GM06990 (cell line): Measurements from ENCODE around the gene NFATC4.

Experiments used
- DNase-seq: peaks from one replicate; pipeline ENCODE4 v3.0.0-alpha.2; 2011; ENCODE audit not compliant: insufficient read length; ENCODE audit errors: extremely low read depth
- H3K27me3 ChIP-seq: replicated peaks from 2 replicates; pipeline ENCODE4 v1.6.0; 2011; ENCODE audit warnings: low read length; ENCODE audit not compliant: control insufficient read depth, insufficient read depth
- H3K36me3 ChIP-seq: 2 replicates; pipeline ENCODE4 v1.5.1; 2011; ENCODE audit warnings: low read length; ENCODE audit not compliant: control insufficient read depth, insufficient read depth
- H3K4me3 ChIP-seq: replicated peaks from 2 replicates; pipeline ENCODE4 v1.5.1; 2011; ENCODE audit warnings: low read depth, mild to moderate bottlenecking, control low read depth, low read length
- TF ChIP-seq, protein P1 (sequence below): IDR thresholded peaks from 2 replicates; pipeline ENCODE4 v1.5.1; 2011; ENCODE audit warnings: low read length, control low read depth, mild to moderate bottlenecking, inconsistent platforms; ENCODE audit not compliant: insufficient read depth, poor library complexity, severe bottlenecking

NFATC4 gene

DNA sequence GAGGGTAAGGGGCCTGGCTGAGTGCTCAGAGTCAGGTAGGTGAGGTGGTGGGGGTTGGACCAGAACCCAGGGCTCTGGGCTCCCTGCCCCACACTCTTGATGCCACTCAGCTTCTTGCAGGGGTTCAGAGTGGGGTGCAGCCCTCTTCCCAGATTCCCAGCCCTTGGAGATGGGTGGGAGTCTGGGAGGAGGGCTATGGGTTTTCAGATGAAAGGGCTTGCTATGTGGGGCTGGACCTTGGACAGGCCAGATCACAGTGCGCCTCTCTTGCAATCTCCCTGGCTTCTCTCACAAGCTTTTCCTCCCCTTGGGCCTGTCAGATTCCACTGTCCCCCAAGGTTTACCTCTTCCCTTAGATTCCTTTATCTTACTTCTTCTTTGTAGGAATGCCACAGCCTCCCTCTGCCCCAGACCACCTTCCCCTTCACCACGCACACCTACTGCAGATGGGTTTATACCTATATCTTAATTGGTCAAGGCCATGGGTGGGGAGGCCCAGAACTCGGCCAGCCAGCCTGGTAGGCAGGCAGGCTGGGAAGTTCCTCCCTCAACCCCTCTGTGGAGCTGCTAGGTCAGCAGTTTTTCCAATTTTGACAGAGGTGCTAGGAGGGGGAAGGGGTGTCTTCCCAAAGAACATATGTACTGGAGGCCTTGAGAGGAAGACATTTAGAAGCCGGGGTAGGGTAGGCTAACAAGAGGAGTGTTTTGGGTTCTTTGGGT, 32.2 kb downstream of the NFATC4 start:
- DNase-seq: no peak
- H3K27me3 ChIP-seq: peaks cover 1% of the 10 kb centered on the region
- H3K4me3 ChIP-seq: no peak overlapping the region
- TF ChIP-seq, protein P1, sequence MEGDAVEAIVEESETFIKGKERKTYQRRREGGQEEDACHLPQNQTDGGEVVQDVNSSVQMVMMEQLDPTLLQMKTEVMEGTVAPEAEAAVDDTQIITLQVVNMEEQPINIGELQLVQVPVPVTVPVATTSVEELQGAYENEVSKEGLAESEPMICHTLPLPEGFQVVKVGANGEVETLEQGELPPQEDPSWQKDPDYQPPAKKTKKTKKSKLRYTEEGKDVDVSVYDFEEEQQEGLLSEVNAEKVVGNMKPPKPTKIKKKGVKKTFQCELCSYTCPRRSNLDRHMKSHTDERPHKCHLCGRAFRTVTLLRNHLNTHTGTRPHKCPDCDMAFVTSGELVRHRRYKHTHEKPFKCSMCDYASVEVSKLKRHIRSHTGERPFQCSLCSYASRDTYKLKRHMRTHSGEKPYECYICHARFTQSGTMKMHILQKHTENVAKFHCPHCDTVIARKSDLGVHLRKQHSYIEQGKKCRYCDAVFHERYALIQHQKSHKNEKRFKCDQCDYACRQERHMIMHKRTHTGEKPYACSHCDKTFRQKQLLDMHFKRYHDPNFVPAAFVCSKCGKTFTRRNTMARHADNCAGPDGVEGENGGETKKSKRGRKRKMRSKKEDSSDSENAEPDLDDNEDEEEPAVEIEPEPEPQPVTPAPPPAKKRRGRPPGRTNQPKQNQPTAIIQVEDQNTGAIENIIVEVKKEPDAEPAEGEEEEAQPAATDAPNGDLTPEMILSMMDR: no peak
- H3K36me3 ChIP-seq: no peaks in the 10 kb centered on the region

DNA sequence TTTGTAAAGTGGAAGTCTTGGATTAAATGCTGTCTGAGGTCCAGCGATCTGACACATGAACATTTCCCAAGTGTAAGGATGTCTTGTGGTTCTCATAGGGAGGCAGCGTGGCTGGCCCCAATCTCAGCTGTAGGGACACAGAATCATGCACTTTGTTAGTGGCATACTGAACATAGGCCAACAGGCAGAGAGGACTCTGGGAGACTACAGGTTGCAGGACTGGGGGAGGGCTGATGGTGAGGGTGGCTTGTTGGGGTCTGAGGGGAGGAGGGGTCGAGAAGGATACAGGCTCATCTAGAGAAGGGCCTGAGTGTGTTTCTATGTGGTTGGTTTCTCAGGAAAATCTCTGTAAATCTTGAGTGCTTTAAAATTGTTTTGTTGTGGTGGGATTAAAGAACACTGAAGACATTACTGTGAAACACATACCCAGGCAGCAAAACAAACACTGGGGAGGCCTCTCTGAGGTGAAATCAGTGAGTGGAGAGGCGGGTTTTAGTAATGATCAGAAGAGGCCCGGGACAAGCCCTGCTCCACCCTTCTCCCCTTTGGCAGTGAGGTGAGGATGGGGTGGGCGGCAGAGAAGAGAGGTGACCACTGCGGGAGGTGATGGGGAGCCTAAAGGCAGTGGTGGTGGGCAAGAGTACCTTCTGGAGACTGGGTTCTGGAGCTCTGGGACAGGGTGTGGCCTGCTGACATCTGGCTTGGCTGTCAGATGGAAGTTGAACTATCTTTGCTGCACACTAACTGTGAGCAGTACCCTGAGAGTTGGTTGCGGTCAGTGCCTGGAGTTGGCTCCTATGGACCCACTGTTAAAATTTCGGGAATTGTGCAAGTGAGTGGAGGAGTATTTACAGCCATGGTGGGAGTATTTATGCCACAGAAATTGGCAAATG, 34.1 kb downstream of the NFATC4 start:
- DNase-seq: no peak
- H3K4me3 ChIP-seq: no peak overlapping the region

DNA sequence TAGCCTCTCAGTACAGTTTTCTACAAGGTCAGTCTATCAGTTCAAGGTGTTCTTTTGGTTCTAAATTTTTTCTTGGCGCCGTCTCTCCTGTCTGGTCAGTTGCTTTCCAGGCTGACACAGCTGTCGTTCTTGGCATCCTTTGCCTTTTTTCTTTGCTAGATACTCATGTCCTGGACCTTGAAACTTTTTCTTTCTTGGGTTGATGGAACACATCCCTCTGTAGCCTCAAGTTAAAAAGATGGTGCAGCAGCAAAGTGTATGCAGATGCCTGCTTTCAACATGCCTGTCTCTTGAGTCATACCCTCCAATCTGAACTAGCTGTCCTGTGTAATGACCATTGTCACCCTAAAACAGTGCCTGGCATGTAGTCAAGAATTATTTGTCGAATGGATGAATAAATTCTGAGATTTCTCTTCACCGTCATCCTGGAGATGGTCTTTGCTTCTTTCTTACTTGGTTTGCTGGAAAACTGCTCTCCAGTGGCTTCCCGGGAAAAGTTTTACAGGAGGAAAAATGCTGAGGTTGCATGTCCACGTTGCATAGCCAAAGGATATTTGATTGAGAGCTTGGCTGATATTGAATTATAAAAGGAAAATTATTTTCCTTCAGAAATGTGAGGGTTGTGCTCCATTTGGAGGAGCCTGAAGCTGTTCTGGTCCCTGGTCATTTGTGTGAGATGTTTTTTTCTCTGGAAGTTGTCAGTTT, 35.5 kb downstream of the NFATC4 start:
- Histone ChIP-seq H3K4me3 (no peak overlapping the region), H3K36me3 (no peaks in the 10 kb centered on the region), H3K27me3 (peaks cover 1% of the 10 kb centered on the region)
- TF ChIP-seq, protein P1: no peak
- no peak for DNase-seq

More for the DNA sequence above, 34.1 kb downstream of the NFATC4 start:
- peaks cover 1% of the 10 kb centered on the region for H3K27me3 ChIP-seq
- no peaks in the 10 kb centered on the region for H3K36me3 ChIP-seq
- TF ChIP-seq, protein P1: no peak

DNA sequence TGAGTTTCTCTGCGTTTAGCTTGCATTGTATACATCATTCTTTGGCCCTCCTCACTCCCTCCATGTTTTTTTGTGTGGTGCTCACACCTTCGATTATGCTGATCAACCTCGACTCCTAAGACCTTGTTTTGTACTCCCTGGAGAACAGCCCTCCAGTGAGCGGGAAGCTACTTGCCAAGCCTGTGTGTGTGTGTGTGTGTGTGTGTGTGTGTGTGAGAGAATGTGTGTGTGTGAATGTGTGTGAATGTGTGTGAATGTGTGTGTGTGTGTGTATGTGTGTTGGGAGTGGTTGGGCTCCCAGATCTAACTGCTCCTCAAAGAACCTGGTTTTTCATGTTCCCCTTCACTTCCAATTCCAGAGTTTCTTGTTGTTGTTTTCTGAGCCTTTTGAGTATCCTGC, 36.8 kb downstream of the NFATC4 start:
- DNase-seq: no peak
- H3K36me3 ChIP-seq: no peaks in the 10 kb centered on the region
- H3K27me3 ChIP-seq: peaks cover 1% of the 10 kb centered on the region
- TF ChIP-seq, protein P1: no peak
- H3K4me3 ChIP-seq: no peak overlapping the region

DNA sequence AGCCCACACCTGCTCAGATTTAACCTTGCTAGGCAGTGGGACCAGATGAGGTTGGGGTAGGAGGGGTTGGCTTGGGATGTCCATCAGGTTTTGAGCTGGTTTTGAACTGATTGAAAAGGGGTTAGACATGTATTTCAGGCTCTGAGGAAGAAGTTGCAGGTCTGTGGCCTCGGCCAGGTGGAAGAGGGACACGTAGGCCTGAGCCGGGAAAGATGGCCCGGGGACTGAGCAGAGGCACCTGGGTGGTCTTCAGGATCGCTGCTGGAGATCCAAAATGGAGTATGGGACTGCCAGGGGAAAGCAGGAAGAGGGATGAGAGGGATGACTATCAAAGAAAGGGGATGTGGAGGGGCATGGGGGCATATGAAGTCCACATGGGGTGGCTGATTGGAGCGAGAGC, 38.4 kb downstream of the NFATC4 start:
- H3K27me3 ChIP-seq: peaks cover 1% of the 10 kb centered on the region
- TF ChIP-seq, protein P1: no peak
- no peaks in the 10 kb centered on the region for H3K36me3 ChIP-seq
- H3K4me3 ChIP-seq: no peak overlapping the region
- no peak for DNase-seq
